ENCODE results near the gene SCN10A. TPM values are rescaled to one million over a fixed set of nuclear protein-coding genes. Genes with fewer than 3 reads are reported as not detected.

SCN10A gene
- total RNA-seq, 1 donor from 2014 or later, result not detected

DNA sequence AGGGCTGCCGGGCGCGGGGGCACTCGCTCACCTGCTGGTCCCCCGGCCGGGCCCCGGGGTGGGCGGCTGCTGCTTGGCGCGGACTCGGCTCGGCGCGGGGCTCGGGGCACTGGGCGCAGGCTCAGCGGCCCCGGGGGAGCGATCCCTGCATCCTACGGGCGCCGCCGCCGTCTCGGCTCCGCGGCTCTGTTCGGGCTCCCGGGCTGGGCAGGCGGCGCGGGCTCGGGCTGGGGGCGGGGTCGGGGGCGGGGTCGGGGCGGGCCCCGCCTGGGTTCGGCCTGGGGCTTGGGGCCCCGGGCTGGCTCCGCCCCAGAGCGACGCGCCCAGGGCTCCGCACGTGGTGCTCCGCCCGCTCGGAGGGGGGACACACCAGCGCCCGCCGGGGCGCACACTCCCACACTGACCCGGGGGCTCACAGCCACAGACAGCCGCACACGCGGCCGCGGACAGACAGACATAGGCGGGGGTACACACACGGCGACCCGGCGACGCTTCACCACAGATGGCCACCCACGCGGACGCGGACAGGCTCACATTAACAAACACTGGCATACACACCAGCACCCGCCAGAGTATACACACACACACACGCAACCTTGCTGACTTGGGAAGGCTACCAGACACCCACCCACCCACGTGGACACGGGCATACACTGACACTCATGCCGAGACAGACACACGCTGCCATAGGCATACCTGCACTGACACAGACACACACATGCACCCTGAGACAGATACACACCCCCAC, 166.3 kb downstream of the SCN10A start, which contains the start of gene SCN5A:
Gene SCN5A, minus strand, starts transcription at position 188 of the 748 bp plus-strand sequence. CDS start 16,380 bp downstream, outside the sequence.
- ATAC-seq (peak; percentile 83 to 88), DNase-seq (peak; percentile 57)
- no peak within 1 kb of the TSS for H3K27ac ChIP-seq
- no peaks in the 10 kb centered on the region for H3K9me3 ChIP-seq
- TF ChIP-seq, protein P1, sequence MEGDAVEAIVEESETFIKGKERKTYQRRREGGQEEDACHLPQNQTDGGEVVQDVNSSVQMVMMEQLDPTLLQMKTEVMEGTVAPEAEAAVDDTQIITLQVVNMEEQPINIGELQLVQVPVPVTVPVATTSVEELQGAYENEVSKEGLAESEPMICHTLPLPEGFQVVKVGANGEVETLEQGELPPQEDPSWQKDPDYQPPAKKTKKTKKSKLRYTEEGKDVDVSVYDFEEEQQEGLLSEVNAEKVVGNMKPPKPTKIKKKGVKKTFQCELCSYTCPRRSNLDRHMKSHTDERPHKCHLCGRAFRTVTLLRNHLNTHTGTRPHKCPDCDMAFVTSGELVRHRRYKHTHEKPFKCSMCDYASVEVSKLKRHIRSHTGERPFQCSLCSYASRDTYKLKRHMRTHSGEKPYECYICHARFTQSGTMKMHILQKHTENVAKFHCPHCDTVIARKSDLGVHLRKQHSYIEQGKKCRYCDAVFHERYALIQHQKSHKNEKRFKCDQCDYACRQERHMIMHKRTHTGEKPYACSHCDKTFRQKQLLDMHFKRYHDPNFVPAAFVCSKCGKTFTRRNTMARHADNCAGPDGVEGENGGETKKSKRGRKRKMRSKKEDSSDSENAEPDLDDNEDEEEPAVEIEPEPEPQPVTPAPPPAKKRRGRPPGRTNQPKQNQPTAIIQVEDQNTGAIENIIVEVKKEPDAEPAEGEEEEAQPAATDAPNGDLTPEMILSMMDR (IDR thresholded peaks at IDR 0.05), result no peak
- peak within 1 kb of the TSS; percentile 50 for H3K4me3 ChIP-seq
- H3K27me3 ChIP-seq (ENCODE audit: low read depth), result peaks cover 68% of the 10 kb centered on the region
- H3K36me3 ChIP-seq, result no peaks in the 10 kb centered on the region
- intact Hi-C loops (cut with DNase I), result loop anchor here (10.0 kb wide), 1 partner anchor 125 kb away; no protein-coding TSS in a partner anchor
- peaks cover 11% of the 10 kb centered on the region for H3K4me1 ChIP-seq

DNA sequence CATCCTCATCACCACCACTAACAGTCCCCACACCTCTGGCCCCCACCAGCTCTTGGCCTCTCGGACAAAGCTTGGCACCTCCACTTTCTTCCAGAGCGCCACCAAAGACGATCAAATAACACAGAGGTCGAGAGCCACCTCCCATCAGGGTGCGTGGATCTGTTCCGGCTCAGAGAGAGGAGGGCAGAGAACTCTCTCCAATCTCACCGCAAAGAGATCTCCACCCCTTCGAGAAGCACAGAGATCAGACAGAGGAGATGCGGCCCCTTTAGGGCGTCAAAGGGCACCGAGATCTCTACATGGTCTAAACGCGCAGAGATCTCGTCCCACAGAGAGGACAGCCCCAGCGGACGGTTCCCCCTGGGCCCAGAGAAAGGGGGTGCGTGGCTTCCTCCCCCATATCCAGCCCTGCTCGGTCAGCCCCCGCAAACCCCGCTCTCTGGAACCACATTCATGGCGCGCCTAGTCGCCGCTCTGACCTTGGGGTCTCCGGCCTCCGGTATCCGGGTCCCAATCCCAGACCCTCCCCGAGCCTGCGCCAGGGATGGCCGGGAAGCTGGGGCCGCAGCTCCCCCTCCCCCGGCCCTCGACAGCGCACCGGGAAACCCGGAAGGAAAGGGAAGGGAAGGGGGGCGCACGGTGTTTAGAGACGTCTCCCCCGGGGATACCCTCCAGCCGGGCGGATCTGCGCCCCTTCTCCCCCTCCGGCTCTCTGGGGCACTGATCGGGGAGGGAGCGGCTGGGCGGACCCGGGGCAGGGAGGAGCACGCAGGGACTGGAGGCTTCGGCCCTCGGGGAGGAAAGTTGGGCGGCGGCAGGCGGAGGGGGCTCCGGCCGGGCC, 167.1 kb downstream of the SCN10A start:
- H3K27me3 ChIP-seq (ENCODE audit: low read depth), result peaks cover 68% of the 10 kb centered on the region
- no peaks in the 10 kb centered on the region for H3K9me3 ChIP-seq
- no peaks in the 10 kb centered on the region for H3K36me3 ChIP-seq
- TF ChIP-seq, protein P1 (IDR thresholded peaks at IDR 0.05), result no peak
- intact Hi-C loops (cut with DNase I), result no loop called here
- ATAC-seq, result peak in 1 of 2 donors; percentile 4
- peaks cover 11% of the 10 kb centered on the region for H3K4me1 ChIP-seq
- peak overlapping the region; percentile 50 for H3K4me3 ChIP-seq
- DNase-seq, result no peak
- no peak overlapping the region for H3K27ac ChIP-seq

DNA sequence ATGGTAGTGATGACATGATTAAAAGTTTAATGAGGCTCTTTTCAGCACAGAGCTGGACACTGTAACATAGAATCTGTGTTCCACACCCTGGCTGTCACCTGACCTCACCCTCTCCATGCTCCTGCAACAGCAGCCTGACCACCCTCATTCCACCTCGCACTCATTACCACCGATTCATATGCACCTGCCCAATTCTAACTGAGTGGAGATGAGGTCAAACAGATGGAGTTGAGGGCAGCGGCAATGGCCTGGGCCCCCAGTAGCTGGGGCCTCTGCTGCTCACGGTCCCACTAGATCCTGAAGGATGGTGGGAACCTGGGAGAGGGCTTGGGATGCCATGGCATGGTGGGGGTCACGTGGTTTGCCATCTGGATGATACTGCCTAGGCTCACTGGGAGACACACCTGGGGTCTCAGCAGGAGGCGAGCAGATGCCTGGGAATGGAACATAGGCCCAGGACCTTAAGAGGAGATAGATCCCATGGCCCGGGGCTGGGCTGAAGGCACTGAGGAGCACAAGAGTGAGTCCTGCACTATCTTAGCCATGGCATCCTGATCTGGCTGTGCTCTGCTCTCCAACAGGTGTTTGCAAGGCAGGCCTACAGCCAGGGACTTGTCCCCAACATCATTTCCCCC, 167.9 kb downstream of the SCN10A start:
- intact Hi-C loops (cut with DNase I), result no loop called here
- Histone ChIP-seq H3K9me3 (no peaks in the 10 kb centered on the region), H3K4me1 (peaks cover 11% of the 10 kb centered on the region), H3K36me3 (no peaks in the 10 kb centered on the region), H3K4me3 (no peak overlapping the region), H3K27me3 (ENCODE audit: low read depth) (peaks cover 68% of the 10 kb centered on the region), H3K27ac (no peak overlapping the region)
- TF ChIP-seq, protein P1 (IDR thresholded peaks at IDR 0.05), result no peak
- no peak for DNase-seq
- ATAC-seq, result no peak

DNA sequence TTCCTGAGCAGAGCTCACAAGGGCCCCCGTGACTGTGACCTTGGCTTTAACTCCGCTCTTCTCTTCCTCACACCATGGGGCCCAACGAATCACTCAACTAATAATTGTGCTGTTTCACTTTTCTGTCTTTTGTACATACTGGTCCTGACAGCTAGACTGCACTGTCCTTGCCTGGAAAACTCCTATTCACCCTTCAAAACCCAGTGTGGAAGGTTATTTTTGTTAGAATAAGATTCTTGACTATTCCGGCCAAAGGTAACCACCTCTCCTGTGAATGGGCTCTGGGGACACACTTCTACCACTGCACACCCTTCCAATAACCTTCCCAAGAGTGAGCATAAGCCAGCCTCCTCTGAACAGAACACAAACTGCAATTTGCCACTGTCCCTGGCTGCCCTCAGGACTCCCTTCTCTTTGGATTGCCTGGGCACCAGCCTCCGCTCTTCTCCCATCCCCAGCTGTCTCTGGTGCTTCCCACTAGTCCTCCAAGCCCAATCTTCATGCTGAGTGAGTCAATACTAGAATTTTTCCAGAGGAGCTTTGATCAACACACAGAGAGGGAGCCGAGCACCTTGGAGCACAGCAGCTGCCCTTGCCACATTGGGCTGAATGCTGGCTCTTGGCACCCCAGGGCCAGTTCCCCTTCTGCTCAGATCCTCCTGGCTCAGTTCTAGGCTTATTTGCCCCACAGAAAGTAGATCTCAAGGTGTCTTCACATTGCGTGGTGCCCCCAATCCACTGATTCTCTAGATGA, 168.6 kb downstream of the SCN10A start:
- TF ChIP-seq, protein P1 (IDR thresholded peaks at IDR 0.05), result no peak
- H3K27ac ChIP-seq, result no peak overlapping the region
- H3K36me3 ChIP-seq, result no peaks in the 10 kb centered on the region
- intact Hi-C loops (cut with DNase I), result no loop called here
- ATAC-seq (no peak), DNase-seq (no peak)
- no peaks in the 10 kb centered on the region for H3K9me3 ChIP-seq
- H3K27me3 ChIP-seq (ENCODE audit: low read depth), result peaks cover 68% of the 10 kb centered on the region
- peaks cover 11% of the 10 kb centered on the region for H3K4me1 ChIP-seq
- H3K4me3 ChIP-seq, result no peak overlapping the region

Other genes with a start within 250 kb of the SCN10A start
- 0.24 TPM for gene SCN5A, start 166.5 kb downstream of the SCN10A start, total RNA-seq
- gene SCN11A, start 235.7 kb upstream of the SCN10A start, total RNA-seq, result 0.27 TPM
- 44.2 TPM for gene WDR48, start 235.8 kb upstream of the SCN10A start, total RNA-seq